Ammon's horn (tissue), 1 donor: ENCODE measurements around the gene SSH2.

Experiments
- DNase-seq: peaks from one replicate; pipeline ENCODE4 v3.0.0-alpha.2; 2016; ENCODE audit warnings: low spot score

Gene SSH2

GRCh38 chr17:29576214-29577000 is 353.6 kb downstream of the SSH2 start:
- DNase-seq = no peak
